Activated B cell treated with CpG ODN at 0.5 μM for 24 hours (primary cell): ENCODE data around the gene PTEN. TPM values are rescaled to one million over a fixed set of nuclear protein-coding genes. Genes with fewer than 3 reads are reported as not detected.
"Not testable (repeated sequence)": the region's sequence is repeated elsewhere in the genome, so short reads cannot be mapped to it uniquely, and the experiment has no call there.

Experiments used
- ATAC-seq: fragments of 200-7000 bp; cut with Tn5 transposase; one replicate; pipeline ENCODE4 v1.10.0; 2021; ENCODE audit warnings: low read depth, mild to moderate bottlenecking, moderate library complexity
- CTCF ChIA-PET: fragments of 350-600 bp; sonication (Branson Sonifier 250); formaldehyde crosslinking; loops from one replicate; lab custom pipeline; 2021; ENCODE audit warnings: antibody characterized with exemption; lab: Charles Lee
- POLR2A ChIA-PET: fragments of 350-600 bp; sonication (Branson Sonifier 250); formaldehyde crosslinking; loops from one replicate; lab custom pipeline; 2021; ENCODE audit warnings: antibody characterized with exemption; lab: Charles Lee
- DNase-seq: peaks from one replicate; pipeline ENCODE4 v3.0.0; 2022
- H3K27ac Mint-ChIP-seq: one replicate; pipeline ENCODE4 v1.8.0; 2020; ENCODE audit warnings: mixed read lengths
- H3K27me3 Mint-ChIP-seq: one replicate; pipeline ENCODE4 v1.8.0; 2021; ENCODE audit warnings: mixed read lengths
- H3K36me3 Mint-ChIP-seq: one replicate; pipeline ENCODE4 v1.8.0; 2021; ENCODE audit warnings: low read depth, mixed read lengths
- H3K4me1 Mint-ChIP-seq: one replicate; pipeline ENCODE4 v1.8.0; 2021; ENCODE audit warnings: mixed read lengths
- H3K4me3 Mint-ChIP-seq: one replicate; pipeline ENCODE4 v1.8.0; 2020; ENCODE audit warnings: mild to moderate bottlenecking, mixed read lengths
- H3K9me3 Mint-ChIP-seq: one replicate; pipeline ENCODE4 v1.8.0; 2020; ENCODE audit warnings: mixed read lengths
- CTCF ChIP-seq: fragments of 200-600 bp; IDR thresholded peaks from one replicate; pipeline ENCODE4 v1.8.0; 2022; ENCODE audit warnings: antibody characterized with exemption, mild to moderate bottlenecking
- intact Hi-C: fragments of 100-400 bp; cut with micrococcal nuclease; formaldehyde crosslinking; loops from one replicate; pipeline ENCODE4 v1.15.1; 2024
- total RNA-seq: library from RNA; stranded (reverse); gene quantifications from 2 replicates; pipeline ENCODE4 v1.2.3, GENCODE V29; 2022

Gene PTEN
- total RNA-seq, 1 donor from 2014 or later, result 227 TPM

- CTCF ChIA-PET, result no interaction called here
- TF ChIP-seq CTCF, result no peak
- Mint-ChIP-seq H3K27ac (no peak overlapping the region), H3K4me3 (no peak overlapping the region), H3K9me3 (peaks cover 14% of the 10 kb centered on the region), H3K36me3 (peaks cover 57% of the 10 kb centered on the region), H3K4me1 (peaks cover 39% of the 10 kb centered on the region), H3K27me3 (no peaks in the 10 kb centered on the region)
- intact Hi-C loops, result loop anchor here (1.0 kb wide), 1 partner anchor 10 kb away; no protein-coding TSS in a partner anchor
- POLR2A ChIA-PET, result interaction anchor here (1.2 to 5.3 kb wide), 2 partner anchors 23 to 24 kb away, joined by 3 to 21 read pairs; partner anchors contain the start of genes KLLN and PTEN
- ATAC-seq (no peak), DNase-seq (no peak)
Observed at GRCh38 chr10:87887146-87887545, 23.7 kb downstream of the PTEN start.

- DNase-seq (no peak), ATAC-seq (peak; percentile 21)
- Mint-ChIP-seq H3K4me3 (no peak overlapping the region), H3K27me3 (no peaks in the 10 kb centered on the region), H3K4me1 (peaks cover 40% of the 10 kb centered on the region), H3K36me3 (peaks cover 57% of the 10 kb centered on the region), H3K9me3 (peaks cover 14% of the 10 kb centered on the region), H3K27ac (no peak overlapping the region)
- POLR2A ChIA-PET, result interaction anchor here (1.2 kb wide), 1 partner anchor 23 kb away, joined by 3 read pairs; no protein-coding TSS in a partner anchor
- intact Hi-C loops, result loop anchor here (1.0 kb wide), 1 partner anchor 10 kb away; no protein-coding TSS in a partner anchor
- TF ChIP-seq CTCF, result no peak
- CTCF ChIA-PET, result no interaction called here
Observed at GRCh38 chr10:87887548-87888289, 24.3 kb downstream of the PTEN start.

GRCh38 chr10:87895430-87895829, 32.0 kb downstream of the PTEN start:
- TF ChIP-seq CTCF, result no peak
- Mint-ChIP-seq H3K4me3 (no peak overlapping the region), H3K27ac (peak overlapping the region; percentile 24), H3K4me1 (peaks cover 69% of the 10 kb centered on the region), H3K9me3 (no peaks in the 10 kb centered on the region), H3K27me3 (no peaks in the 10 kb centered on the region), H3K36me3 (peaks cover 57% of the 10 kb centered on the region)
- ChIA-PET POLR2A (interaction anchor here (1.2 kb wide), 1 partner anchor 33 kb away, joined by 3 read pairs; no protein-coding TSS in a partner anchor), CTCF (no interaction called here)
- intact Hi-C loops, result no loop called here
- ATAC-seq (no peak), DNase-seq (no peak)

GRCh38 chr10:87896216-87896615, 32.8 kb downstream of the PTEN start:
- Mint-ChIP-seq H3K9me3 (no peaks in the 10 kb centered on the region), H3K4me1 (peaks cover 72% of the 10 kb centered on the region), H3K27ac (no peak overlapping the region), H3K36me3 (peaks cover 58% of the 10 kb centered on the region), H3K27me3 (no peaks in the 10 kb centered on the region), H3K4me3 (no peak overlapping the region)
- intact Hi-C loops, result loop anchor here (2.0 kb wide), 1 partner anchor 17 kb away; no protein-coding TSS in a partner anchor
- ChIA-PET POLR2A (interaction anchor here (1.2 kb wide), 1 partner anchor 34 kb away, joined by 3 read pairs; no protein-coding TSS in a partner anchor), CTCF (no interaction called here)
- ATAC-seq (no peak), DNase-seq (no peak)
- TF ChIP-seq CTCF, result no peak

- peaks cover 73% of the 10 kb centered on the region for H3K4me1 Mint-ChIP-seq
- peaks cover 71% of the 10 kb centered on the region for H3K36me3 Mint-ChIP-seq
- intact Hi-C loops, result loop anchor here (1.0 to 2.0 kb wide), 2 partner anchors 11 to 15 kb away; no protein-coding TSS in a partner anchor
- H3K4me3 Mint-ChIP-seq, DNase-seq, CTCF ChIA-PET, H3K27me3 Mint-ChIP-seq, POLR2A ChIA-PET, H3K27ac Mint-ChIP-seq, ATAC-seq, H3K9me3 Mint-ChIP-seq: not testable (repeated sequence)
Observed at GRCh38 chr10:87897957-87898356, 34.5 kb downstream of the PTEN start.

- H3K36me3 Mint-ChIP-seq, result peaks cover 80% of the 10 kb centered on the region
- peaks cover 75% of the 10 kb centered on the region for H3K4me1 Mint-ChIP-seq
- H3K27me3 Mint-ChIP-seq, intact Hi-C loops, H3K27ac Mint-ChIP-seq, ATAC-seq, DNase-seq, H3K9me3 Mint-ChIP-seq, CTCF ChIA-PET, H3K4me3 Mint-ChIP-seq: not testable (repeated sequence)
- POLR2A ChIA-PET, result interaction anchor here (1.0 kb wide), 1 partner anchor 13 kb away, joined by 9 read pairs; no protein-coding TSS in a partner anchor
Observed at GRCh38 chr10:87903396-87903795, 40.0 kb downstream of the PTEN start.
